Globus pallidus (tissue), 1 donor: ENCODE results near the gene STK38.
"Not testable (repeated sequence)": the region's sequence is repeated elsewhere in the genome, so short reads cannot be mapped to it uniquely, and the experiment has no call there.

Experiments used
- DNase-seq: peaks from one replicate; pipeline ENCODE4 v3.0.0-alpha.2; 2015; ENCODE audit warnings: low spot score

STK38 gene

GRCh38 chr6:36546920-36547645 lies at the start of gene STK38:
STK38 (minus strand) TSS chr6:36547479; CDS start chr6:36540202, 7,277 bp downstream.
- DNase-seq: peak; percentile 89

GRCh38 chr6:36596356-36596755 lies 49.1 kb upstream of the STK38 start:
- no peak for DNase-seq

DNA sequence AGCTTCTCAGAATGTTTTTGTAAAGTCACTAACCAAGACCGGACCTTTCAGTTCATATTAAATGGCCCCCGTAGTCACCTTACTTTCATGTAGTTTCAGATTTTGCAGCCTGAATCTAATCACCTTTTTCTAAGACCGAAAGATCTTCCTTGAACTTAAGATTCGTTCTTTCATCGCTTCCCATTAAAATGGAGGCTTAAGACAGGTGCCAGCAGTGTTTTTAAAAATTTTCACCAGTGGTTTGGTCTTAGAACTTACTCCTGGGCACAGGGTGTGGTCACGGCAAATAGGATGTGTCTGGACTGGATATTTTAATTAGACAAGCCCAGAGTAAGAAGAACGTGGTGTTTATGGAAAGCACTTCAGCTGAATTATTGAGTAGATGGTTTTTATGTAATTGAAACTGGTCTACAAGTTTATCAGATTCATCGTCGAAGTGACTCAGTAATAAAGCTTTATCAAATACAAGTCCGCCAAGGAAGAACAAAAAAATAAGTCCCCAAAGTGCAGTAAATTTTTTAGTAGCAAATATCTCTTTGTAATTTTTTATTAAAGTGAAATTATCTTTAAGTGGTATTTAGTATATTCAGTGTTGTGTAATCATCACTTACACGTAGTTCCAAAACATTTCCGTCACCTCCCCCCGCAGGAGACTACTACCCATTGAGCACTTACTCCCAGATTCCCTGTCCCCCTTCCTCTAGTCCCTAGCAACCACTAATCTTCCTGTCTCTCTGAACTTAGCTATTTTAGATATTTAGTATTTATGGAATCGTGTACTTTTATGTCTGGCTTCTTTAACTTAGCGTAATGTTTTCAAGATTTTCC lies 47.8 kb upstream of the STK38 start:
- DNase-seq: peak; percentile 61

DNA sequence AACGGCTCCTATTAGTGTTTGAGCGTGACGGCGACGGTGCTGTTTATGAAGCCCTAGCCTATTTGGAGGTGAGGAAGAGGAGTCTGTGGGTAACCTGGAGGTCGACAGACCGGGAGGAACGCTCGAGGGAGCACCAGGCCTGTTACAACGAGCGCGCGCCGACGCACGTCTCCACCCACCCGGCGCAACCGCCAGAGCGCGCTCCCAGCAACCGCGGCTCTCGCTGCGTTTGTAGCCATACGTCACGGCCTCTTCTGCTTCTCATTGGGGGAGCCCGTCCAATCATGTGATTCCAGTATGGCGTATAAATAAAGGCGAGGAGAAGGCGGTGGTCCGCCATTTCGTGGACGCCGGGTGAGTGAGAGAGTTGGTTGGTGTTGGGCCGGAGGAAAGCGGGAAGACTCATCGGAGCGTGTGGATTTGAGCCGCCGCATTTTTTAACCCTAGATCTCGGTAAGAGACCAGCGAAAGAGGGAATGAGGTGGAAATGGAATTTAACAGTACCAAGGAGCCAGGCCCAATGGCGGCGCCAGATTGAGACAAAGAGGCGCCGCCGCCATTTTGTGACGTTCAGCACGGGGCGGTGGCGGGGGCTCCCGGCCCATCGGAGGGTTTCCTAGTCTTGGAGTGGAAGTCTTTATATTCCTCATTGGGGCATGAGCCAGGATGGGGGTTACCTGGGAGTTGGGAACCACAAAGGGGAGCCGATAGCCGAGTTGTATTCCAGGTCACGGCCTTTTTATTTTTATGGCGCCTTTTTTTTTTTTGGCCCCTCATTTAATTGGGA lies 46.9 kb upstream of the STK38 start, which contains the start of gene SRSF3:
SRSF3 (plus strand) TSS at position 334 of the 787 bp plus-strand sequence. CDS start 2,401 bp downstream, outside the sequence.
- peak; percentile 98 for DNase-seq

DNA sequence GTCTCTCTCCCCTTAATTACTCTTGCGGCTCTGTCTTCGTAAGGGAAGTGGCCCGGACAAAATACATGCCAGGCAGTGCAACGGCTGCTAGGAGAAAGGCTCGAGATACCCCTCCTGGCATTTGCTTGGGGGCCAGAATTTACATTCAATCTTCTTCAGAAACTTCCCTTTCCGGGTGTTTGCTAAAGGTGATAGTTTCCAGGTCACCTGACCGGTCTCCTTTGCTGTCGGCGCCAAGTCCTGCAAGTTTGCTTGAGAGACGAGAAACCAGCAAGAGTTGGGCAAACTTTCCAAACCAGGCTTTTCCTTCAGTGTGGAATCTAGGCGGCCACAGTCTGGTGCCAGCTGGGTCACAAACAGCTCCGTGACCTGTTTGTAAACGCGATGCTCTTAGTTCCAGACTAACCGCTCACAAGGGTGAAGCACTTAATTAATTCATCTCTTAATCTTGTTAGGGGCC lies 46.3 kb upstream of the STK38 start:
- no peak for DNase-seq

GRCh38 chr6:36592221-36592655 lies 45.0 kb upstream of the STK38 start:
- DNase-seq: no peak

DNA sequence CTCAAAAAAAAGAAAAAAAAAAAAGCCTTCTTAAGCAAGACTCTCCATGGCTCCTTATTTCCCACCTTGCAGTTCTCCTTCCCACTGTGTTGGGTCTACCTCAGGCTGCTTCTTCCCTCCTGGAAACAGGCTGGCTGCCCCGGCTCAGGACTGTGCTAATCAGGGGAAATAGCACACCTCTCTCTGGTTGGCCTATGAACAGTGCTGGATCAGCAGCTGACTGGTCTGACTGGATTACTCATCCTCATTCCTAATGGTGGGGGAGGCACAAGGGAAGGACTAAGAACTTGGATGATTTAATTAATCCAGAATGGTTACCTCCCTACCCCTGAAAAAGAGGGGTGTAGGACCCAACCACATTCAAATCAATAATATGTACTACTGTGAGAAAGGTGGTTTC lies 43.0 kb upstream of the STK38 start:
- no peak for DNase-seq

DNA sequence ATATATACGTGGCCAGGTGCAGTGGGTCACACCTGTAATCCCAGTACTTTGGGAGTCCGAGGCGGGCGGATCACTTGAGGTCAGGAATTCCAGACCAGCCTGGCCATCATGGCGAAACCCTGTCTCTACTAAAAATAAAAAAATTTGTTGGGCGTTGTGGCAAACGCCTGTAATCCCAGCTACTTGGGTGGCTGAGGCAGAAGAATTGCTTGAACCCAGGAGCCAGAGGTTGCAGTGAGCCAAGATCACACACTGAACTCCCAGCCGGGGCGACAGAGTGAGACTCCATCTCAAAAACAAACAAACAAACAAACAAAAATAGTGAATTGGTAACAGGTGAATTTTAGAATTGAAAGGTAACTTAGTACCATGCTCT lies 41.7 kb upstream of the STK38 start:
- DNase-seq: not testable (repeated sequence)

GRCh38 chr6:36586606-36587005 lies 39.3 kb upstream of the STK38 start:
- DNase-seq: no peak

DNA sequence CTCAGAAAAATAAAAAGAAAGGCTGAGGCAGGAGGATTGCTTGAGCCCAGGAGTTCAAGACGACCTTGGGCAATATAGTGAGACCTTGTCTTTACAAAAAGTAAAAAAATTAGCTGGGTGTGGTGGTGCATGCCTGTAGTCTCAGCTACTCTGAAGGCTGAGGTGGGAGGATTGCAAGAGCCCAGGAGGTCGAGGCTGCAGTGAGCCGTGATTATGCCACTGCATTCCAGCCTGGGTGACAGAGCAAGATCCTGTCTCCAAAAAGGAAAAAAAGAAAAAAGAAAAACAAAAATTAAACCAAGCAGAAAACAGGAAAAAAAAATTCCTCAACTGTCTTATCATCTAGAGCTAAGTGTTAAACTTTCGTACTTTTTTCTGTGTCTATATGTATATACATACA lies 34.4 kb upstream of the STK38 start:
- no peak for DNase-seq

DNA sequence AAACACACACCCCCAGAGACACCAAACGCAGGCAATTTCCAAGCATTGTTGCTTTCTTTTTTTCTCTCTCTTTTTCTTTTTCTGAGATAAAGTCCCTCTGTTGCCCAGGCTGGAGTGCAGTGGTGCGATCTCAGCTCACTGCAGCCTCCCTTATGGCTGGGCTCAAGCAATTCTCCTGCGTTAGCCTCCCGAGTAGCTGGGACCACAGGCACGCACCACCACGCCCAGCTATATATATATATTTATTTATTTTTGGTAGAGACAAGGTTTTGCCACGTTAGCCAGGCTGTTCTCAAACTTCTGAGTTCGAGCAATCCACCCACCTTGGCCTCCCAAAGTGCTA lies 32.9 kb upstream of the STK38 start:
- DNase-seq: no peak

DNA sequence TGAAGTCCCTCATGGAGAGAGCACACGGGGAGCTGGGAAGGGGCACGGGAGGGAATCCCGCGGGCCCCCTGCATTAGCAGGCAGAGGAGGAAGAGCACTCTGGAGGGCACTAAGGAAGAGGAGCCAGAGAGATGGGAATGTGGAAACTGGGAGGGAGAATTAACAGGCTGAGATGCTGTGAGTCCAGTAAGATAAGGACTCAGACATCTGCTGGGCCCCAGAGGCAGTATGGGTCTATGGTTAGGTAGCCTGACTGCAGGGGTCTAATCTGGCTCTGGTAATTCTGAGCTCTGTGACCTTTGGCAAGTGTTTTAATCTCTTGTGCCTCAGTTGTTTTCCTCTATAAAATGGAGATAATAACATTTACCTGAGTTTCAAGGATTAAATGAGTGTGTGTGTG lies 31.2 kb upstream of the STK38 start:
- DNase-seq: no peak

- no peak for DNase-seq
Observed at GRCh38 chr6:36578030-36578429, 30.8 kb upstream of the STK38 start.

DNA sequence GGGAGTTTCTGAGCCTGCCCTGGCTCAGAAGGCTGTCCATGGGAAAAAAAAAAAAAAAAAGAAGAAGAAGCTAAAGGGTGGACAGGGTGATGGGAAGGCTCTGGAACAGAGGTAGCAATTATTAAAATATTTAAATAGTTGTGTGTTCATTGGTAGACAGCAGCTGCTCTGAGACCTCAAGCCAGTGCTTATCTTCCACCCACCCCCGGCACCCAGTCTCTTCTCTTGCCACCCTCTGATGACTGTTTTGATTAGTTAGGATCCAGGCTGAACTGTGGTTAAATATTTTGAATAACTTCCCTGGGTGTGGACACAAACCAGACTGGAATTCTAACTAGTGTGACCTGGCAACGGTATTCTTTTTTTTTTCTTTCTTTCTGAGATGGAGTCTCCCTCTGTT lies 30.0 kb upstream of the STK38 start:
- DNase-seq: no peak

GRCh38 chr6:36576578-36576977 lies 29.3 kb upstream of the STK38 start:
- DNase-seq: no peak

GRCh38 chr6:36574679-36575078 lies 27.4 kb upstream of the STK38 start:
- DNase-seq: no peak

GRCh38 chr6:36572353-36573311 lies 25.4 kb upstream of the STK38 start:
- not testable (repeated sequence) for DNase-seq

DNA sequence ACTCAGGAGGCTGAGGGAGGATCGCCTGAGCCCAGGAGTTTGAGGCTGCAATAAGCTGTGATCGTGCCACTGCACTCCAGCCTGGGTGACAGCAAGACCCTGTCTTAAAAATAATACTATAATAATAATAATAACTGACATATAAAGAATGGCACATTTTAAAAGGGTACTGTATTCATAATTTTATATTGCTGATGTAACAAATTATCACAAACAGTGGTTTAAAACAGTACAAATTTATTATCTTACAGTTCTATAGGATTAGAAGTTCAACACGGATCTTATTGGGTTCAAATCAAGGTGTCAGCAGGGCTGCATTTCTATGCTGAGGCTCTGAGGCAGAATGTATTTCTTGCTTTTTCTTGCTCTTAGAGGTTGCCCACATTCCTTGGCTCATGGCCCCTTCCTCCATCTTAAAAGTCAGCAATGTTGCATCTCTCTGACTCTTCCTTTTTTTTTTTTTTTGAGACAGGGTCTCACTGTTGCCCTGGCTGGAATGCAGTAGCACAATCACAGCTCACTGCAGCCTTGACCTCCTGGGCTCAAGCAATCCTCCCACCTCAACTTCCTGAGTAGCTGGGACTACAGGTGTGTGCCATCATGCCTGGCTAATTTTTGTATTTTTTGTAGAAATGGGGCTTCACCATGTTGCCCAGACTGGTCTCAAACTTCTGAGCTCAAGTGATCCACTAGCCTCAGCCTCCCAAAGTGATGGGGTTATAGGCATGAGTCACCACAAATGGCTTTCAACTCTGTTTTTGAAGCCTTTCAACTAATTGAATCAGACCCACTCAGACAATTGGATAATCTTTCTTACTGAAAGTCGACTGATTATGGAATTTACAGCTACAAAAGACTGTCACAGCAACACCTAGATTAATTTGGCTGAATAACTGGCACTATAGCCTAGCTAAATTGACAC lies 24.1 kb upstream of the STK38 start:
- DNase-seq: no peak

DNA sequence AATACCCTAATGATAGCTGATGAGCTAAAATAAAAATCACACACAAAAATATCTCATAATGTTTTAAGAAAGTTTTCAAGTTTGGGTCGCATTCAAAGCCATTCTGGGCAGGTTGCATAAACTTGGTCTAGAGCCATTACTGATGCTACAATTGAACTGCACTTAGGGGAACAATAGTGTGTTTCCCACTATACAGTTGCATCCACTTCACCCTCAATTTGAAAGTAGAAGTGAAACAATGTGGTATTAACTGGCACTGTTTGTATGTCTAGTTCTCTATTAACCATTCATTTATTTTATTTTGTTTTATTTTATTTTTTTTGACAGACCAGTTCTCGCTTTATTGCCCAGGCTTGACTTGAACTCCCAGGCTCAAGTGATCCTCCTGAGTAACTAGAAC lies 23.0 kb upstream of the STK38 start:
- no peak for DNase-seq

DNA sequence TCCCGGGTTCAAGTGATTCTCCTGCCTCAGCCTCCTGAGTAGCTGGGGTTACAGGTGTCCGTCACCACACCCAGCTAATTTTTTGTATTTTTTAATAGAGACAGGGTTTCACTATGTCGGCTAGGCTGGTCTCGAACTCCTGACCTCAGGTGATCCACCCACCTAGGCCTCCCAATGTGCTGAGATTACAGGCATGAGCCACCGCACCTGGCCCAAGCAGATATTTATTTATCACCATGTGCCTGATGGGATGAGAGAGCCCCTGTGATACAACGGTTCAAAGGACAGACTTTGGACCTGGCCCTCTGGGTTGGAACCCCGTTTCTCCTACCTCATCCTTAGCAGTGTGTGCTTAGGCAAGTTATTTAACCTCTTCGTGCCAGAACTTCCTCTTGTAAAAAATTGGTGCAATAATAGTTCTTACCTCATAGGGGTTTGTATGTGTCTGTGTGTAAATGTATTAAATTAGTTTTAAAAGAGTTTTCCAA lies 19.2 kb upstream of the STK38 start:
- DNase-seq: no peak
